Stimulated activated CD4-positive, alpha-beta T cell treated with anti-CD3 and anti-CD28 coated beads, Interleukin-2, amount 100 ng/mL, for 4 hours (primary cell): ENCODE data around the gene DPYD.

Source experiments
- DNase-seq: peaks from one replicate; pipeline ENCODE4 v3.0.0-alpha.2; 2020; ENCODE audit warnings: low read depth

Gene DPYD

DNA sequence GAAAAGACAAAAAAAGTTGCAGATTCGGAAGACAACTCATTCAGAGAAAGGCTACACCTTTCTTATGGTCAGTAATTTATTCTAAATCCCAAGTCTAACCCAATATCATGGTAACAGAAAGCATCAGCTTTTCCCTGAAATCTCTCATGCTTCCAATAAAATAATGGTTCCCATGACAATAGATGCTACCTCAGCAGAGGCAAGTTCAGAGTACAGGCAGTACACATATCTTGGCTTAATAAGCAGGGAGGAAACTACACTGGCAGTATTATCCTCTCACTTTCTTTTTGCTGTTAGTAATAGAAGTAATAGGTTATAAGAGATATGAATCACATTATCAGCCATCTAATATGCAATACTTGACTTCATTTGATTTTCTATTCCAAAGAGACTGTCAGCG lies 137.1 kb downstream of the DPYD start:
- DNase-seq = no peak

- no peak for DNase-seq
Measured at GRCh38 chr1:97781762-97782337, 139.0 kb downstream of the DPYD start.

DNA sequence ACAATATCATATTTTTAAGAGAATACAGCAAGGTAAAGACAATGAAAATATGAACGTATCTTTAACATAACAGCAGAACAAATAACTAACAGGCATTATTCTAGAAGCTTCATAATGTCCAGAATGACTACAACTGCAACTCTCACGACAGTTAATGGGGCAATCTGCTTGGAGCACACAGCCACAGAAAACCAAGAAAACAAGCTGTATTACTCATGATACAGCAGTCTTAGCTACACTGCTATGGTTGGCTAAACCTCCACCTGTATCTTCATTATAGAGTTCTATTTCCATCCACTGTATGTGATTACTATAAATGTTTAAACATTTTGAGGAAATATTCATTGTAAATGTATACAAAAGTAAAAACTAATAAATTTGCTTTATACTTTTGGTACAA lies 139.9 kb downstream of the DPYD start:
- DNase-seq = no peak

GRCh38 chr1:97778718-97779117 lies 142.1 kb downstream of the DPYD start:
- DNase-seq = no peak

DNA sequence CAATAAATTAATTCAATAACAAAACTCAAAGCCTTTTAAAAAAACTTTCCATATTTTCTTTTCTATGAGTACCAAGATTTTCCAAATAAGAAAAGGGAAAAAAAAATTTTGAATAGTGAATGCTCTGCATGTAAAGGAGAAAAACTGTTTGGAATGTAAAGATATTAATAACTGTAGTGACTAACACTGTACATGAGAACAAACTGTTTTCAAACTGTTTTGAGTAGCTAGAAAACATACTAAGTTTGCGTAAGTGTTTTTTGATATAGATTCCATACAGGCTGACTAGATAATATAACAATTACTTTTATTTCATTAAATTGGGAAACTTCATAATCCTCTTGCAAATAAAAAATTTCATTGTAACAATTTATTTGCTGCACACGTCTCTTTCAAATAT lies 150.5 kb downstream of the DPYD start:
- no peak for DNase-seq

DNA sequence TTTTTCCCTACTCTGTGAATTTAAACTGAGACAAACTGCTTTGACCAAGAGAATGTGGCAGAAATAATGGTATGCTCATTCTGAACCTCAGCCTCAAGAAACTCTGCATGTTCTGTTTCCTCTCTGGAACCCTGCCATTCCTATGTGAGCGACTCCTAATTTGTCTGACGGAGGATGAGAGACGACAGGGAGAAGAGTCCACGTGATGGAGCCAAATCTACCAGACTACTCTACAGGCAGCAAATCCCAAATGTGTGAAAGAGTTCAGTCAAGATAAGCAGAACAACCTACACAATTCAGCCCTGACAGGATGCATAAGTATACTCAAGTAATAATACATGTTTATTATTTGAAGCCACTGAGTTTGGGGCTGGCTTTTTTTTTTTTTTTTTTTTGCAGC lies 153.5 kb downstream of the DPYD start:
- DNase-seq = no peak

DNA sequence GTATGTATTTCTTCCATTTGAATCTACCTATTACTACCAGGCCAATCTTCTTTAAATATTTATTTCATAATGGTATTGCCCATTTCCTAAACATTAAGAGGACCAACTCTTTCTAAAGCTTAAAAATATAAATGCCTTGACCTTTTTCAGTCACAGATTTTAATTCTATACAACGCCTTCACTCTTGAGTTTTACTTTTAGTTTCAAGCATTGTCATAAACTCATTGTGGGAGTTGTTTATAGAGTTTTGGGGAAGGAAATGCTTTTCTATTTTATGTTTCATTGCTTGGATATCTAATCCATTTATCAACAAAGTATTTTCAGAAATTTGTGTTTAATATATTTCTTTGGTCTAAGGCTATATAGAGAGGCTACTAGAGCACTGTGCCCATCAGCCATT lies 155.8 kb downstream of the DPYD start:
- DNase-seq = no peak

- no peak for DNase-seq
Measured at GRCh38 chr1:97761637-97762036, 159.2 kb downstream of the DPYD start.

GRCh38 chr1:97759078-97759477 lies 161.8 kb downstream of the DPYD start:
- DNase-seq = no peak

DNA sequence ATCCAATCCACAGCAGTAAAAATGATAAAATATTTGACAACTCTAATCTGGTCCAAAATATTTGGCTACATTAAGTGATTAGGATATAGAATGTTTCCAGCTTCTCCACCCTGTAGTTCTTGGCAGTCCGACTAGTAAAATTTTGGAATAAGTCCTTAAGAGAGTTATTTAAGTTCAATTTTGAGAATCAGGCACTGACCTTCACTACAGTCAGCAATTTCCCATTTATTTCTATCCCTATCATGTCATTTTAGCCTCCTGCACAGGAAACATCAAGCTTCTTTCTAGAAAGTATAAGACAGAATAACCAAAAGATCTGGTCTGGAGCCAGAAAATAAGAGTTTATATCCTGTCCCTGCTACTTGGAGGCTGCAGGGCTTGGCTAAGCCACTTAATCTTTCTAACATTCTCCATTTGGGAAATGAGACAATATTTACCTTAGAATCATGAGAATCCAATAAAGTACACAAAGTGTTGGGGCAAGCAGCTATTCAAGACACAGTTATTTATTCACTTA lies 162.2 kb downstream of the DPYD start:
- DNase-seq = no peak

GRCh38 chr1:97745912-97746311 lies 174.9 kb downstream of the DPYD start:
- DNase-seq = no peak

GRCh38 chr1:97744977-97745376 lies 175.9 kb downstream of the DPYD start:
- no peak for DNase-seq

DNA sequence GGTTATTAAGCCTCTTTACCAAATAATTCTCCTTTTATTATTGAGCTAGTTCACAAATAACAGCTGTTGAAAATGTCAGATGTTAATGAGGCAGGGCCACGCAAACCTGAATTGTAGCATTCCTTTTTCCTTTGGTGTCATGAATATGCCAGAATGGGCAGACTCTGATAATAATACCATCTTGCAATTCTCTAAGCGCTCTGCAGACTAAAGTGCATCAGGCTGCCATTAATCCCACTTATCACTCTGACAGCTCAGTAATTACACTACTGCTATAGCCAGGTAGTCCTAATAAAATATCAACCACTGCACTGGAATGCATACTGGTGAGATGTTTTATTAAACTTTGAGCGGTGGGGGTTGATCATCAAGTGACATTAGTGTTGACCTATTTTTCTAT lies 177.7 kb downstream of the DPYD start:
- no peak for DNase-seq

DNA sequence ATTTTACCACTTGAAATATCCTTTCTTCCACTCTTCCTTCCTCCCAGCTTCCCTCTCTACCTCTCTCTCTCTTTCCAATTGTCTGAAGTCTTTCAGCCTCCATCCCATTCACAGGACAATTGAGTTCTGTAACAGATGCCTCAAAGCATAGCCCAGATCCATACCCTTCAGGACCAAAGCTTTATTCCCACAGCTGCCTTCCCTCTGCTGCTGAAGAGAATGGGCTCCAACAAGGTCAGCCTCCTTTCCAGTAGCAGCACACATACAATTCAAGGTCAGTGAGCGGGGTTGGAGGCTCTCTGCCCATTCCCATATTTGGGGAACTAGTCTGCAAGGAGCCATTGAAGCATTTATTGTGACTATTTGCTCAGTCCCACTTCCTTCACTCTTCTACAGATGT lies 179.9 kb downstream of the DPYD start:
- no peak for DNase-seq

- no peak for DNase-seq
Measured at GRCh38 chr1:97739596-97740103, 181.2 kb downstream of the DPYD start.

- no peak for DNase-seq
Measured at GRCh38 chr1:97738270-97738669, 182.6 kb downstream of the DPYD start.

- DNase-seq = no peak
Measured at GRCh38 chr1:97730271-97730670, 190.6 kb downstream of the DPYD start.

GRCh38 chr1:97728436-97728835 lies 192.4 kb downstream of the DPYD start:
- no peak for DNase-seq

- DNase-seq = no peak
Measured at GRCh38 chr1:97727029-97727428, 193.8 kb downstream of the DPYD start.

DNA sequence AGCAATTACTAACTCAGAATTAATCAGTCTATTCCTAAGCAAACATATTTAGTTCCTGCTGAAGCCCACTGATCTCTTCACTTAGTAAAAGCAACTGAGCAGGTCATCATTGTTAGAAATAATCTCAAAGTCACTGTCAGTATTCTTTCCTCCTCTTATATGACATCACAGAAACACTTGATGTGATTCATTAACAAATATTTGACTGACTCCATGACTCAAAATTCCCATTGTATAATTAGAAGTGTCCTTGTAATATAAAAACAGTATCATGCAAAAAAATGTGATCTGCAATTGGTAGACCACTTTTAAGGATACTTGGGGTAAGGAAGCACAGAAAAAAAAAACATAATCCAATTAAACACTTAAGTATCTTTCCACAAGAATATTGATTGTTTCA lies 194.4 kb downstream of the DPYD start:
- DNase-seq = no peak

- no peak for DNase-seq
Measured at GRCh38 chr1:97721221-97721620, 199.6 kb downstream of the DPYD start.

DNA sequence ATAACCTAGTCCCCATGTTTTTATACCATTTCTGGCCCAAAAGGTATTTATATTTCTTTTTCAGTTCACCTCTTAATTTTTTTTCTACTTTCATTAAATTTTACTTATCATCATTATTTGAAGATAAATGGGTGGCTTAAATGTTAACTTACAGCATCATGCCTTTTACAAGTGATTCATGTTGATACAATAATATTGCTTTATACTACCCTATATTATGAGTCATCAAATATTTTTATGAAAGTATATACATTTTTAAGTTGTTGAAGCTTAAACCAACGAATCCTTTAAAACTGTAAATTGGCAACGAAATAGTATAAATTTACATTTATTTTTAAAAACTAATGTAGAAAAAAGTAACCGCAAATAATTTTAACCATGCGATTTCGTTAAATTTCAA lies 207.9 kb downstream of the DPYD start:
- no peak for DNase-seq

DNA sequence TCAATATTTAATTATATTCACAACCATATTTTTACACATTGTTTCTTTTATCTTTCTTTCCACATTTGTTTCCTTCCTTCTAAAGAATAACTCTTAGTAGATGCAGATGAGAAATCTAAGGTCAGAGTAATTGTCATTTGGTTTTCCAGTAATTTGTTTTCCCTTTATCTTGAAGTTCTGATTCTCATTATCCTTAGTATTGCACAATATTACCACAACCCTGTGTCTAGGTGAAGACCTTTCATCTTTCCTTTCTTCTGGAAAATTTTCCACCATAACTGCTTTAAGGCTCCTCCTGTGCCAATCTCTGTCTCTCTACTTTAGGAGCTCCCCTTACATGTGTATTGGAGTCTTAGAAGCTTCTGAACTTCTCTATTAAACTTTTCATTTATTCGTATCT lies 209.0 kb downstream of the DPYD start:
- DNase-seq = no peak

GRCh38 chr1:97693601-97694000 lies 227.2 kb downstream of the DPYD start:
- no peak for DNase-seq
